ENCODE measurements around the gene WDR33.

GRCh38 chr2:127698553-127699355 lies 112.2 kb downstream of the WDR33 start:
- TF ChIP-seq STAT1 (conservative IDR thresholded peaks at IDR 0.05) (no peak), CTCF (IDR thresholded peaks at IDR 0.05 in 2 of 3, conservative IDR thresholded peaks at IDR 0.05 in 1 of 3; ENCODE audit: control insufficient read depth in 2 of 3, extremely low read depth in 1 of 3, insufficient read depth in 1 of 3, low read depth in 3 of 3, low read length in 3 of 3) (no peak), POLR2A (IDR thresholded peaks at IDR 0.05; ENCODE audit: low read depth, low read length) (no peak), ZNF622 (IDR thresholded peaks at IDR 0.05) (no peak), NFYA (IDR thresholded peaks at IDR 0.05; ENCODE audit: borderline replicate concordance, low read depth, low read length) (no peak), NRF1 (conservative IDR thresholded peaks at IDR 0.05; ENCODE audit: low read depth, low read length) (no peak), NR2C1 (IDR thresholded peaks at IDR 0.05) (no peak), PAX5 (IDR thresholded peaks at IDR 0.05; ENCODE audit: borderline replicate concordance, low read depth, low read length) (no peak), EP300 (IDR thresholded peaks at IDR 0.05; ENCODE audit: borderline replicate concordance in 1 of 2, control insufficient read depth in 1 of 2, low read depth in 2 of 2, low read length in 2 of 2) (no peak)
- TF ChIP-seq, protein P1, sequence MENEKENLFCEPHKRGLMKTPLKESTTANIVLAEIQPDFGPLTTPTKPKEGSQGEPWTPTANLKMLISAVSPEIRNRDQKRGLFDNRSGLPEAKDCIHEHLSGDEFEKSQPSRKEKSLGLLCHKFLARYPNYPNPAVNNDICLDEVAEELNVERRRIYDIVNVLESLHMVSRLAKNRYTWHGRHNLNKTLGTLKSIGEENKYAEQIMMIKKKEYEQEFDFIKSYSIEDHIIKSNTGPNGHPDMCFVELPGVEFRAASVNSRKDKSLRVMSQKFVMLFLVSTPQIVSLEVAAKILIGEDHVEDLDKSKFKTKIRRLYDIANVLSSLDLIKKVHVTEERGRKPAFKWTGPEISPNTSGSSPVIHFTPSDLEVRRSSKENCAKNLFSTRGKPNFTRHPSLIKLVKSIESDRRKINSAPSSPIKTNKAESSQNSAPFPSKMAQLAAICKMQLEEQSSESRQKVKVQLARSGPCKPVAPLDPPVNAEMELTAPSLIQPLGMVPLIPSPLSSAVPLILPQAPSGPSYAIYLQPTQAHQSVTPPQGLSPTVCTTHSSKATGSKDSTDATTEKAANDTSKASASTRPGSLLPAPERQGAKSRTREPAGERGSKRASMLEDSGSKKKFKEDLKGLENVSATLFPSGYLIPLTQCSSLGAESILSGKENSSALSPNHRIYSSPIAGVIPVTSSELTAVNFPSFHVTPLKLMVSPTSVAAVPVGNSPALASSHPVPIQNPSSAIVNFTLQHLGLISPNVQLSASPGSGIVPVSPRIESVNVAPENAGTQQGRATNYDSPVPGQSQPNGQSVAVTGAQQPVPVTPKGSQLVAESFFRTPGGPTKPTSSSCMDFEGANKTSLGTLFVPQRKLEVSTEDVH (IDR thresholded peaks at IDR 0.05; ENCODE audit: low read depth, partially characterized antibody), result no peak
